NCI-H446 treated with DMSO at 0.1 percent for 48 hours (cell line): ENCODE results near the gene NHERF1.

Experiments
- DNase-seq: peaks from one replicate; lab custom pipeline; 2025; lab: John Stamatoyannopoulos, UW

NHERF1 gene

GRCh38 chr17:74732042-74732867 is 16.2 kb upstream of the NHERF1 start:
- no peak for DNase-seq

GRCh38 chr17:74733365-74734122 is 14.9 kb upstream of the NHERF1 start:
- no peak for DNase-seq

GRCh38 chr17:74734256-74734655 is 14.2 kb upstream of the NHERF1 start:
- DNase-seq, result no peak

GRCh38 chr17:74736513-74737298 is 11.7 kb upstream of the NHERF1 start, which contains the start of gene RAB37:
Gene RAB37, plus strand, starts transcription at chr17:74737256. Its CDS starts 17 bp downstream, at chr17:74737273.
- DNase-seq, result no peak

- DNase-seq, result no peak
Measured at GRCh38 chr17:74737299-74738050, 11.0 kb upstream of the NHERF1 start.

- DNase-seq, result no peak
Measured at GRCh38 chr17:74738051-74738996, 10.1 kb upstream of the NHERF1 start.

- DNase-seq, result no peak
Measured at GRCh38 chr17:74739227-74739831, 9.1 kb upstream of the NHERF1 start.

GRCh38 chr17:74740173-74740572 is 8.3 kb upstream of the NHERF1 start:
- no peak for DNase-seq

GRCh38 chr17:74740641-74741387 is 7.6 kb upstream of the NHERF1 start:
- DNase-seq, result no peak

- DNase-seq, result no peak
Measured at GRCh38 chr17:74742153-74742515, 6.3 kb upstream of the NHERF1 start.

GRCh38 chr17:74742978-74743545 is 5.4 kb upstream of the NHERF1 start:
- DNase-seq, result no peak

GRCh38 chr17:74743755-74744154 is 4.7 kb upstream of the NHERF1 start:
- no peak for DNase-seq

GRCh38 chr17:74744349-74744713 is 4.1 kb upstream of the NHERF1 start:
- DNase-seq, result no peak

- peak; percentile 23 for DNase-seq
Measured at GRCh38 chr17:74744714-74745547, 3.5 kb upstream of the NHERF1 start.

- DNase-seq, result no peak
Measured at GRCh38 chr17:74745548-74746177, 2.8 kb upstream of the NHERF1 start.

GRCh38 chr17:74746376-74746775 is 2.1 kb upstream of the NHERF1 start:
- DNase-seq, result no peak

- DNase-seq, result no peak
Measured at GRCh38 chr17:74746922-74747321, 1.5 kb upstream of the NHERF1 start.

GRCh38 chr17:74748279-74748528 is 224 bp upstream of the NHERF1 start:
- DNase-seq, result no peak
